HEK293 (cell line): Measurements from ENCODE around the gene NLGN1.

Source experiments
- CTCF ChIA-PET: fragments of 350-600 bp; formaldehyde crosslinking; extraction: SDS; loops from one replicate; lab custom pipeline; 2021; ENCODE audit warnings: antibody characterized with exemption; lab: Yijun Ruan, JAX
- POLR2A ChIA-PET: fragments of 300-600 bp; formaldehyde crosslinking; extraction: SDS; loops from one replicate; lab custom pipeline; 2020; ENCODE audit warnings: antibody characterized with exemption, inconsistent platforms; lab: Yijun Ruan, JAX
- H3K27ac ChIP-seq: fragments of 200-500 bp; sonication (Bioruptor generic); 2 replicates; pipeline ENCODE4 v1.5.1; 2014; ENCODE audit warnings: low read depth, low read length, control low read depth, inconsistent platforms; ENCODE audit errors: extremely low read depth
- H3K36me3 ChIP-seq, 2 experiments: fragments of 200-500 bp in 1 of 2; sonication (Bioruptor generic) in 1 of 2; 1 replicate in 1 of 2; 2 replicates in 1 of 2; pipeline ENCODE4 v1.5.1; 2014 to 2017; ENCODE audit warnings: inconsistent platforms in 2 of 2, low read length in 2 of 2; ENCODE audit not compliant: control insufficient read depth in 2 of 2, insufficient read depth in 1 of 2
- H3K4me1 ChIP-seq: fragments of 200-500 bp; sonication (Bioruptor generic); 2 replicates; pipeline ENCODE4 v1.5.1; 2014; ENCODE audit warnings: mild to moderate bottlenecking, low read length, inconsistent platforms; ENCODE audit not compliant: control insufficient read depth, insufficient read depth
- H3K4me3 ChIP-seq: 2 replicates; pipeline ENCODE4 v1.5.1; 2011; ENCODE audit warnings: low read depth, mild to moderate bottlenecking, control low read depth, low read length, moderate library complexity
- H3K9me3 ChIP-seq: fragments of 200-500 bp; sonication (Bioruptor generic); 2 replicates; pipeline ENCODE4 v1.5.1; 2014; ENCODE audit warnings: low read depth, low read length, inconsistent platforms; ENCODE audit not compliant: control insufficient read depth, insufficient read depth
- KLF9 ChIP-seq: fragments of 450-650 bp; formaldehyde crosslinking; IDR thresholded peaks from 2 replicates; pipeline ENCODE4 v1.5.1; 2016; ENCODE audit warnings: missing biosample characterization, missing genetic modification characterization, low read depth
- WT1 ChIP-seq: fragments of 450-650 bp; formaldehyde crosslinking; IDR thresholded peaks from 2 replicates; pipeline ENCODE4 v1.5.1; 2016; ENCODE audit warnings: missing biosample characterization, missing genetic modification characterization
- YY1 ChIP-seq: fragments of 450-650 bp; formaldehyde crosslinking; IDR thresholded peaks from 2 replicates; pipeline ENCODE4 v1.5.1; 2018; ENCODE audit warnings: missing biosample characterization, missing genetic modification characterization
- YY2 ChIP-seq: fragments of 450-650 bp; formaldehyde crosslinking; IDR thresholded peaks from 2 replicates; pipeline ENCODE4 v1.5.1; 2016; ENCODE audit warnings: missing biosample characterization, missing genetic modification characterization
- ZNF16 ChIP-seq: fragments of 450-650 bp; formaldehyde crosslinking; IDR thresholded peaks from 2 replicates; pipeline ENCODE4 v1.5.1; 2016; ENCODE audit warnings: low read depth, missing biosample characterization, missing genetic modification characterization
- ZNF211 ChIP-seq: fragments of 450-650 bp; formaldehyde crosslinking; IDR thresholded peaks from 2 replicates; pipeline ENCODE4 v1.5.1; 2016; ENCODE audit warnings: low read depth, missing biosample characterization, missing genetic modification characterization
- ZNF658 ChIP-seq: fragments of 450-650 bp; formaldehyde crosslinking; IDR thresholded peaks from 2 replicates; pipeline ENCODE4; 2016; ENCODE audit warnings: missing biosample characterization, missing genetic modification characterization
- ZNF660 ChIP-seq: fragments of 450-650 bp; IDR thresholded peaks from 2 replicates; pipeline ENCODE4 v1.5.1; 2018; ENCODE audit warnings: missing biosample characterization, mild to moderate bottlenecking, missing genetic modification characterization
- ZNF670 ChIP-seq: fragments of 450-650 bp; formaldehyde crosslinking; IDR thresholded peaks from 2 replicates; pipeline ENCODE4 v1.5.1; 2016; ENCODE audit warnings: missing biosample characterization, missing genetic modification characterization, low read depth
- ZNF701 ChIP-seq: fragments of 450-650 bp; formaldehyde crosslinking; IDR thresholded peaks from 2 replicates; pipeline ENCODE4 v1.5.1; 2016; ENCODE audit warnings: missing biosample characterization, missing genetic modification characterization
- ZNF768 ChIP-seq: fragments of 450-650 bp; formaldehyde crosslinking; IDR thresholded peaks from 2 replicates; pipeline ENCODE4 v1.5.1; 2018; ENCODE audit warnings: missing biosample characterization, mild to moderate bottlenecking, missing genetic modification characterization
- ZNF776 ChIP-seq: fragments of 450-650 bp; formaldehyde crosslinking; IDR thresholded peaks from 2 replicates; pipeline ENCODE4 v1.5.0; 2017; ENCODE audit warnings: missing biosample characterization, missing genetic modification characterization, borderline replicate concordance
- ZNF792 ChIP-seq: fragments of 450-650 bp; formaldehyde crosslinking; IDR thresholded peaks from 2 replicates; pipeline ENCODE4 v1.5.1; 2016; ENCODE audit warnings: missing biosample characterization, missing genetic modification characterization
- TF ChIP-seq, protein P1 (sequence below): fragments of 450-650 bp; formaldehyde crosslinking; IDR thresholded peaks from 2 replicates; pipeline ENCODE4 v1.5.1; 2016; ENCODE audit warnings: missing biosample characterization, missing genetic modification characterization
- TF ChIP-seq, protein P2 (sequence below): fragments of 450-650 bp; formaldehyde crosslinking; IDR thresholded peaks from 2 replicates; pipeline ENCODE4 v1.5.1; 2016; ENCODE audit warnings: missing biosample characterization, missing genetic modification characterization
- TF ChIP-seq, protein P3 (sequence below): fragments of 450-650 bp; formaldehyde crosslinking; IDR thresholded peaks from 2 replicates; pipeline ENCODE4 v1.5.1; 2017; ENCODE audit warnings: missing biosample characterization, missing genetic modification characterization
- TF ChIP-seq, protein P4 (sequence below): sonication (generic); formaldehyde crosslinking; IDR thresholded peaks from 2 replicates; pipeline ENCODE4 v1.8.1; 2022; ENCODE audit warnings: mild to moderate bottlenecking, moderate library complexity, missing genetic modification reagents

NLGN1 gene

DNA sequence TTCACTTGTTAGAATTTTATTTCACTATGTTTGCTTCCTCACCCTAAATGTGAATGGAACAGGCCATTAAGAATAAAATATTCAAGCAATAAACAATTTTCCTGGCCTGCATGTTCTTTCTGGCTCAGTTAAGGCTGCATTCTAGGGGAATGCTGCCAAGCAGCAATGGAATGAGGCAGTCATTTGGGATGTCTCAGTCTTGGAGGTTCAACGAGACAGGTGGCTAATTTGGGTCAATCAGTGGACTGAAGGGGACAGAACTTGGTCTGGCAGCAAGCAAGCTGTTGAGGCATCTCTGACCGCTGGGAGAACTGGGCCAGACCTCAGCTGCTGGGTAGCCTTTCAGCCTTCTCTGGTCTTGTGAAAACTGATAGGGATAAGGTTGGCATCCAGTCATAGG, 241.6 kb downstream of the NLGN1 start (continued):
- TF ChIP-seq, protein P1, sequence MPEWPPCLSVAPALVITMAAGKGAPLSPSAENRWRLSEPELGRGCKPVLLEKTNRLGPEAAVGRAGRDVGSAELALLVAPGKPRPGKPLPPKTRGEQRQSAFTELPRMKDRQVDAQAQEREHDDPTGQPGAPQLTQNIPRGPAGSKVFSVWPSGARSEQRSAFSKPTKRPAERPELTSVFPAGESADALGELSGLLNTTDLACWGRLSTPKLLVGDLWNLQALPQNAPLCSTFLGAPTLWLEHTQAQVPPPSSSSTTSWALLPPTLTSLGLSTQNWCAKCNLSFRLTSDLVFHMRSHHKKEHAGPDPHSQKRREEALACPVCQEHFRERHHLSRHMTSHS (tag by site-specific recombination) = no peak

DNA sequence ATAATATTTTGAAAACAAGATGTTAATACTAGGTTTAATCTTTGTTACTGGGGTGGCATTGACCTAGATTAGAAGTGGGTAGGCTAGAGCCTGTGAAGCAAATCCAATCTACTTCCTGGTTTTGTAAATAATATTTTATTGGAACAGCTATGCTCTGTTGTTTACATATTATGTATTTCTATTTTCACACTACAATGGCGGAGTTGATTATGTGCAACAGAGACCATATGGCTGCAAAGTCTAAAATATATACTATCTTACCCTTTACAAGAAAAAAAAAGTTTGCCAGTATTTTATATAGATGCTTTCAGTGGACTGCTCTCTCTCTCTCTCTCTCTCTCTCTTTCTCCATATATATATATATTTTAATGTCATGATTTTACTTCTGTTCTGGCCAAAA, 244.2 kb downstream of the NLGN1 start:
- no peak overlapping the region for H3K4me3 ChIP-seq
- H3K27ac ChIP-seq = no peak overlapping the region
- H3K36me3 ChIP-seq = no peaks in the 10 kb centered on the region
- H3K9me3 ChIP-seq = no peaks in the 10 kb centered on the region
- no peaks in the 10 kb centered on the region for H3K4me1 ChIP-seq
- CTCF ChIA-PET = no interaction called here
- POLR2A ChIA-PET = no interaction called here
- TF ChIP-seq ZNF792 (tag by site-specific recombination) (no peak), ZNF701 (tag by site-specific recombination) (no peak), ZNF670 (tag by site-specific recombination) (no peak)

DNA sequence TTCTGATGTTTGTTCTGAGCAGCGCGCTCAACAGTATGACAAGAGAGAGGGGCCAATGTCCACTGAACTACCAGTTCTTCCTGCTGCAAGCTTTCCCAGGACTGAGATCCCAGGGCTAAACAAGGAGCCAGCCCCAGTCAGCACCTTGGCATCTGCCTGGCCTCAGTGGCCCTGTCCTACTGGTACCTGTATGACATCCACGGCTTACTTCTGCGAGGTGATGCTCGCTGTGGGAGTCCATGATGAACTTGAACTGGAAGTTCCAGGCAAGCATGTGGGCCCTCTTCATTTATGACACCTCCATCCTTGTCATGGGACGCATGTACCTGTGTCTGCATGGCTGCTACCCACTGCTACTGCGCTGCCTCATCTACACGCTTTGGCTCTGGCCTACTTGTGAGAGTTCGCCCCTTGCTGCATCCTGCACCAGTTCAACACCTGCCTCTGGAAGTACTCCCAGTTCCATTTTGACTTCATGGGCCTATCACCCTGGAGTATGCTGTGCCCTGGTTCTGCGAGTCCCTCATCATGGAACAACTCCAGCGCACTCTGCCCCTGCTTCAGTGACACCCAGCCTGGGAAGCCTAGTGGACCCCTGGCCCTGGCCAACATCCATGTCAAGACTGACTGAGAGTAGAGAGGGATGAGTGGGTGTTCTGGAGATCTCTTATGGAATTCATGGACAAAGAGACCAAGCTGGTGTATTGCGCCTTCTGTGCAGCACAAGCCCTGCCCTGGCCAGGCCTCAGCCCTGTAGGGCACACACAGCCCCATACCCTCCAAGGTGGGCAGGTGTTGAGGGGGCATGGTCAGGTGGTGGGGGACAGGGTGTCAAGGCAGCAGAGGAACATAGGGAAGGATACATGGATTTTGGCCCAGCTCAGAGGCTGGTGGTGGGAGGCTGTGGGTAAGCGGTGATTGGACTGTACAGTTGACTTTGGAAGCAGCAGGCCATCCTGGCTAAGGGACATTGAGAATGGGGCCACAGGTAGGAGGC, 246.8 kb downstream of the NLGN1 start:
- ChIA-PET CTCF (no interaction called here), POLR2A (no interaction called here)
- no peak for TF ChIP-seq WT1 (tag by site-specific recombination)
- no peak for TF ChIP-seq YY2 (tag by site-specific recombination)
- TF ChIP-seq ZNF776 (tag by site-specific recombination) = no peak
- no peak for TF ChIP-seq ZNF658 (tag by site-specific recombination)
- no peak for TF ChIP-seq ZNF16 (tag by site-specific recombination)
- no peak for TF ChIP-seq ZNF211 (tag by site-specific recombination)
- TF ChIP-seq, protein P2, sequence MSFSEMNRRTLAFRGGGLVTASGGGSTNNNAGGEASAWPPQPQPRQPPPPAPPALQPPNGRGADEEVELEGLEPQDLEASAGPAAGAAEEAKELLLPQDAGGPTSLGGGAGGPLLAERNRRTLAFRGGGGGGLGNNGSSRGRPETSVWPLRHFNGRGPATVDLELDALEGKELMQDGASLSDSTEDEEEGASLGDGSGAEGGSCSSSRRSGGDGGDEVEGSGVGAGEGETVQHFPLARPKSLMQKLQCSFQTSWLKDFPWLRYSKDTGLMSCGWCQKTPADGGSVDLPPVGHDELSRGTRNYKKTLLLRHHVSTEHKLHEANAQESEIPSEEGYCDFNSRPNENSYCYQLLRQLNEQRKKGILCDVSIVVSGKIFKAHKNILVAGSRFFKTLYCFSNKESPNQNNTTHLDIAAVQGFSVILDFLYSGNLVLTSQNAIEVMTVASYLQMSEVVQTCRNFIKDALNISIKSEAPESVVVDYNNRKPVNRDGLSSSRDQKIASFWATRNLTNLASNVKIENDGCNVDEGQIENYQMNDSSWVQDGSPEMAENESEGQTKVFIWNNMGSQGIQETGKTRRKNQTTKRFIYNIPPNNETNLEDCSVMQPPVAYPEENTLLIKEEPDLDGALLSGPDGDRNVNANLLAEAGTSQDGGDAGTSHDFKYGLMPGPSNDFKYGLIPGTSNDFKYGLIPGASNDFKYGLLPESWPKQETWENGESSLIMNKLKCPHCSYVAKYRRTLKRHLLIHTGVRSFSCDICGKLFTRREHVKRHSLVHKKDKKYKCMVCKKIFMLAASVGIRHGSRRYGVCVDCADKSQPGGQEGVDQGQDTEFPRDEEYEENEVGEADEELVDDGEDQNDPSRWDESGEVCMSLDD (tag by site-specific recombination) = no peak
- no peak for TF ChIP-seq YY1 (tag by site-specific recombination)
- TF ChIP-seq, protein P3, sequence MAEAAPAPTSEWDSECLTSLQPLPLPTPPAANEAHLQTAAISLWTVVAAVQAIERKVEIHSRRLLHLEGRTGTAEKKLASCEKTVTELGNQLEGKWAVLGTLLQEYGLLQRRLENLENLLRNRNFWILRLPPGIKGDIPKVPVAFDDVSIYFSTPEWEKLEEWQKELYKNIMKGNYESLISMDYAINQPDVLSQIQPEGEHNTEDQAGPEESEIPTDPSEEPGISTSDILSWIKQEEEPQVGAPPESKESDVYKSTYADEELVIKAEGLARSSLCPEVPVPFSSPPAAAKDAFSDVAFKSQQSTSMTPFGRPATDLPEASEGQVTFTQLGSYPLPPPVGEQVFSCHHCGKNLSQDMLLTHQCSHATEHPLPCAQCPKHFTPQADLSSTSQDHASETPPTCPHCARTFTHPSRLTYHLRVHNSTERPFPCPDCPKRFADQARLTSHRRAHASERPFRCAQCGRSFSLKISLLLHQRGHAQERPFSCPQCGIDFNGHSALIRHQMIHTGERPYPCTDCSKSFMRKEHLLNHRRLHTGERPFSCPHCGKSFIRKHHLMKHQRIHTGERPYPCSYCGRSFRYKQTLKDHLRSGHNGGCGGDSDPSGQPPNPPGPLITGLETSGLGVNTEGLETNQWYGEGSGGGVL (tag by site-specific recombination) = no peak
- no peak for TF ChIP-seq ZNF768
- TF ChIP-seq KLF9 (tag by site-specific recombination) = no peak
- TF ChIP-seq ZNF660 = no peak
- TF ChIP-seq, protein P4, sequence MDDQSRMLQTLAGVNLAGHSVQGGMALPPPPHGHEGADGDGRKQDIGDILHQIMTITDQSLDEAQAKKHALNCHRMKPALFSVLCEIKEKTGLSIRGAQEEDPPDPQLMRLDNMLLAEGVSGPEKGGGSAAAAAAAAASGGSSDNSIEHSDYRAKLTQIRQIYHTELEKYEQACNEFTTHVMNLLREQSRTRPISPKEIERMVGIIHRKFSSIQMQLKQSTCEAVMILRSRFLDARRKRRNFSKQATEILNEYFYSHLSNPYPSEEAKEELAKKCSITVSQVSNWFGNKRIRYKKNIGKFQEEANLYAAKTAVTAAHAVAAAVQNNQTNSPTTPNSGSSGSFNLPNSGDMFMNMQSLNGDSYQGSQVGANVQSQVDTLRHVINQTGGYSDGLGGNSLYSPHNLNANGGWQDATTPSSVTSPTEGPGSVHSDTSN (CRISPR knock-in tag) = no peak
- H3K4me1 ChIP-seq = no peaks in the 10 kb centered on the region
- no peak overlapping the region for H3K4me3 ChIP-seq
- no peak overlapping the region for H3K27ac ChIP-seq
- H3K9me3 ChIP-seq = no peaks in the 10 kb centered on the region
- no peaks in the 10 kb centered on the region for H3K36me3 ChIP-seq
